Astrocyte of the cerebellum (primary cell): ENCODE data around the gene ZNF524.
A peak's percentile ranks its signal among the peaks of the same experiment; 100 is the strongest.

Source experiments
- DNase-seq: peaks from one replicate; pipeline ENCODE4 v3.0.0-alpha.2; 2011; ENCODE audit warnings: low read depth
- H3K4me3 ChIP-seq: 2 replicates; pipeline ENCODE4 v1.5.1; 2011; ENCODE audit warnings: mild to moderate bottlenecking, low read depth, low read length, moderate library complexity
- in situ Hi-C: cut with HindIII; loops from 2 replicates; pipeline ENCODE4 v1.10.0; 2017; ENCODE audit warnings: low sequenced_read_pairs
- TF ChIP-seq, protein P1 (sequence below): IDR thresholded peaks from 2 replicates; pipeline ENCODE4 v1.5.1; 2012; ENCODE audit warnings: low read length, low read depth, moderate library complexity, mild to moderate bottlenecking; ENCODE audit errors: missing control alignments

Gene ZNF524

DNA sequence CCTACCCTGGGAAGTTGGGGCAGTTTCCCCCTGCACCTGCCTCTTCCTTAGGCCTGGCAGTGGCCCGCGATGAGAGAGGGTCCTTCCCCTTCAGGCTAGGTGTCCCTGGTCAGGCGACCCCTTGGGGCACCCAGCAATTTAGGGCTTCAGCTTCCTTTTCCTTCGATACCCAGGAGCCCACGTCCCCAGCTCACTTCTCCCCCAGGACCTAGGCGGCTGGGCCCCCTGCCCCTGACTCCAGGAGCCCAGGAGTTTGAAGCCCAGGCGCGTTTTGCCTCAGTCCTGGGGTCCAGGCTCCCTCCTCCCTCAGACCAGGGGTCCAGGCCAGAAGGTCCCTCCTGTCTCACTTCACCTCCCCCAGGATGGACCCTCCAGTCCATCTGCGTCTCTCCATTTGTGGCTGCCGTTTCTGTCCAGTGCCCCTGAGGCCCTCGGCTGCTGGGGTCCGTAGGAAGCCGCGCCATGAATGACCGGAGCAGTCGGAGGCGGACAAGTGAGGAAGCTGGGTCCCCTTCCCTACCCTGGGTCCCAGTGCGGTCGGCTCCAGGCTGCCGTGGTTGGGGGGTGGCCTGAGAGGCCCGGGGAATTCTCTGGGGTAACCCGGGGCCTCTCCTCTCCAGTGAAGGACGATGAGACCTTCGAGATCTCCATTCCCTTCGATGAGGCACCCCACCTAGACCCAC, 48.6 kb downstream of the ZNF524 start:
- in situ Hi-C loops: no loop called here
- DNase-seq: no peak
- H3K4me3 ChIP-seq: peak overlapping the region; percentile 76
- TF ChIP-seq, protein P1, sequence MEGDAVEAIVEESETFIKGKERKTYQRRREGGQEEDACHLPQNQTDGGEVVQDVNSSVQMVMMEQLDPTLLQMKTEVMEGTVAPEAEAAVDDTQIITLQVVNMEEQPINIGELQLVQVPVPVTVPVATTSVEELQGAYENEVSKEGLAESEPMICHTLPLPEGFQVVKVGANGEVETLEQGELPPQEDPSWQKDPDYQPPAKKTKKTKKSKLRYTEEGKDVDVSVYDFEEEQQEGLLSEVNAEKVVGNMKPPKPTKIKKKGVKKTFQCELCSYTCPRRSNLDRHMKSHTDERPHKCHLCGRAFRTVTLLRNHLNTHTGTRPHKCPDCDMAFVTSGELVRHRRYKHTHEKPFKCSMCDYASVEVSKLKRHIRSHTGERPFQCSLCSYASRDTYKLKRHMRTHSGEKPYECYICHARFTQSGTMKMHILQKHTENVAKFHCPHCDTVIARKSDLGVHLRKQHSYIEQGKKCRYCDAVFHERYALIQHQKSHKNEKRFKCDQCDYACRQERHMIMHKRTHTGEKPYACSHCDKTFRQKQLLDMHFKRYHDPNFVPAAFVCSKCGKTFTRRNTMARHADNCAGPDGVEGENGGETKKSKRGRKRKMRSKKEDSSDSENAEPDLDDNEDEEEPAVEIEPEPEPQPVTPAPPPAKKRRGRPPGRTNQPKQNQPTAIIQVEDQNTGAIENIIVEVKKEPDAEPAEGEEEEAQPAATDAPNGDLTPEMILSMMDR: no peak

DNA sequence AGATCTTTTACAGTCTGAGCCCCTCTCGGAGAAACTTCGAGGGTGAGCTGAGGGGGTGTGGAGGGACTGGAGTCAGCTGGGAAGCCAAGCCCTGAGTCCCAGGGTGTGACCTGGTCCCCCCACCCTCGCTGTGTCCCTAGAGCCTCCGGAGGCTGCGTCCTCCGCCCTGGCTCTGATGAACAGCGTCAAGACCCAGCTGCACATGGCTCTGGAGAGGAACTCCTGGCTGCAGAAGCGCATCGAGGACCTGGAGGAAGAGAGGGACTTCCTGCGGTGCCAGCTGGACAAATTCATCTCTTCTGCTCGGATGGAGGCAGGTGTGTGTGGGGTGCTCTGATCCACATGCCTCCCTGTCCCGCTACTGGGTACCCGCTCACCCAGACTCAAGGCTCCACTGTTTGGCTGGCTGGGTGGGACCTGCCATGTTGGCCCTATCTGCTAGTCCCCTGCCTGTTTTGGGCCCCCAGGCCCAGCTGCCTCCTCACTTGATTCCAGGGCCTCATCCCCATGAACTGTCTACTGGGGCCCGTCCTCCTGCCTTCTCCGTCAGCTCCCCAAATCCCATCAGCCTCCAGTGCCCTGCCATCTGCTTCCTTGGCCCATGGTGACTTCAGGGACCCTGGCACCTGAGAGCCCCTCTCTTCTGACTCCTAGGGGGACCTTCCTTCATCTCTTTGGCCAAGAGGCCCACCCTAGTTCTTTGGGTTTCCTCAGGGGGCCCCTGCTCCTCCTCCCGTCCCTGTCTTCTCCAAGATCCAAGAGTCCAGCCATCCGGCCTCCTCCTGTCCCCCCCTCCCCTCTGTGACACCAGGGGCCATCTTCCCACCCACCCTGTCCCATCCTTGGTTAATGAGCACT, 49.4 kb downstream of the ZNF524 start:
- H3K4me3 ChIP-seq: peak overlapping the region; percentile 76
- in situ Hi-C loops: no loop called here
- TF ChIP-seq, protein P1: no peak
- no peak for DNase-seq

DNA sequence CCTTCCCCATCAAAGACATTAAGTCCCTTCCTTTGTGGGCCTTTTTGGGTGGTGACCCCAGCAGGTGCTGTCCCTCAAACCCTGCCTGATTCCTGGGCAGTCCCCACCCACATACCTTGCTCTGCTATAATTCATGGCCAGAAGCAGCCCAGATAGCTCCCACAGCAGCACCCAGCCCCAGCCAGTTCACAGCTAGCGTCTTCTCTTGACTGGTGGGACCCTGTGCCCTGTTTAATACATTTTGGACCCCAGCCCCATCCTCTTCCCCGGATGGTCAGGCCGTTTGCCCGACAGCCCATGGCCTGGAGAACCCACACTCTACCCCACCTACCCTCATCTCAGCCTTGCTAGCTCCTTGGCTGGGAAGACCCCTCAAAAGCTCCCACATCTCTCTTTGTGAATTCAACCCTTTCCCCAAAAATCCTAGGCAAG, 50.1 kb downstream of the ZNF524 start:
- in situ Hi-C loops: no loop called here
- DNase-seq: no peak
- no peak overlapping the region for H3K4me3 ChIP-seq
- TF ChIP-seq, protein P1: no peak

DNA sequence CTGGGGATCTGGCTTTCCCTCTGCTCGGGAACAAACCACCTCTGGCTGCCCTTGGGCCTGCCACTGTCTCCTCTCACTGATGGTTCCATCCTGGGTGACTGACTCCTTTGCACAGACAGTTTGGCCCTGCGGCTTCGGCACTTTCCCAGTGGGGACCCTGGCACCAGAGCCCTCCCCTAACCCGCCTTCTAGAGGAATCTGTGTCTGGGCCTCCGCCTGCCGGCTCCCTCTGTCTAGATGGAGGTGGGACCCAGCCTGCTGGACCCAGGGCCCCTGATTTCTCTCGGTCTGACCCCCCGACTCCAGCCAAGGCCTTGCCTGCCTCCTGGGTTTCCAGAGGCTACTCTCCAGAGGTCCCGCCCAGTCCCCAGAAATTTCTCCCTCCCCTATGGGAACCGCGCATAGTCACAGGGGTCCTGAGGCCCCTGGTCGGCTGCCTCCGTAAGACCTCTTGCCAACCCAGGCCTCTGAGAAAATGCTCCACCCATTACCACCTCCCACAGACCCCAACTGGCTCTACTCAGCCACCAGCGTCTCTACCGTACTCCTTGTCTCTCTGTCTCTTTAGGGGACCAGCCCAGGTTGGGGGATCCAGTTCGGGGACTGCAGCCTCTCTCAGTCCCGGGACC, 50.6 kb downstream of the ZNF524 start:
- TF ChIP-seq, protein P1: no peak
- H3K4me3 ChIP-seq: no peak overlapping the region
- no peak for DNase-seq
- in situ Hi-C loops: no loop called here

DNA sequence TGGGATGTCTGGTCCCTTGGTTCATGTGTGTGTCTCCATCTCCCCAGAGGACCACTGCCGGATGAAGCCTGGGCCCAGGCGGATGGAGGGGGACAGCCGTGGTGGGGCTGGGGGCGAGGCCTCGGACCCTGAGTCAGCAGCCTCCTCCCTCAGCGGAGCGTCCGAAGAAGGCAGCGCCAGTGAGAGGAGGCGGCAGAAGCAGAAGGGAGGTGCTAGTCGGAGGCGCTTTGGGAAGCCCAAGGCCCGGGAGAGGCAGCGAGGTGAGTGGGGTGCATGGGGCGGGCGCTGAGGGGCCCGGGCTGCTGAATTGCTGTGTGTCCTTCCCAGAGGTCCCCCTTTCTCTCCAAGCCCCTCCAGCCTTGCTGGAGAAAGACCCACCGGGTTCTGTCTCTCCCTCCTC, 51.1 kb downstream of the ZNF524 start:
- no peak for DNase-seq
- TF ChIP-seq, protein P1: no peak
- no peak overlapping the region for H3K4me3 ChIP-seq
- in situ Hi-C loops: no loop called here

DNA sequence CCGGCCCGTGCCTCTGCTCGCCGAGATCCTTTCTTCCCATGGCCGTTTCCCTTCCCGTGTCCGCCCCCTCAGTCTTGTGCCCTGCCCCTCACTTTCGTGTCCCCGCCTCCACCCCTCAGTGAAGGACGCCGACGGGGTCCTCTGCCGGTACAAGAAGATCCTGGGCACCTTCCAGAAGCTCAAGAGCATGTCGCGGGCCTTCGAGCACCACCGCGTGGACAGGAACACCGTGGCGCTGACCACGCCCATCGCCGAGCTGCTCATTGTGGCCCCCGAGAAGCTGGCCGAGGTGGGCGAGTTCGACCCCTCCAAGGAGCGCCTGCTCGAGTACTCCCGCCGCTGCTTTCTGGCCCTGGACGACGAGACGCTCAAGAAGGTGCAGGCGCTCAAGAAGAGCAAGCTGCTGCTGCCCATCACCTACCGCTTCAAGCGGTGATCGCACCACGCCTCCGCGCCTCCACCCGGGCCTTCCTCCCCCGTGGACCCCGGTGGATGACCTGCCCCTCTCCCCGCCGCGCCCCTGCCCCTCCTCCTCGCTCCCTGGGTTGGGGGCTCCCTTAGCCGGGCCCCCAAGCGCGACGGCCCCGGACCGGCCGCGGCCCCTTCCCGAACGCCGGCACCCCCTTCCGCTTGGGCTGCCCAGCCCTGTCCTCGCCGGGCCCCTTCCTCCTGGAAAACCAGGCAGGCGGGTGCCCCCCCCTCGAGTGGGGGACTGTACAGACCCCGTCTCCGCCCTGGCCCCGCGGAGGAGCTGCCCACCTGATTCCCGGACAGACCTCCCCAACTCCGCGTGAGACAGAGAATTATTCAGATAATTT, 52.4 kb downstream of the ZNF524 start:
- DNase-seq: no peak
- TF ChIP-seq, protein P1: no peak
- no peak overlapping the region for H3K4me3 ChIP-seq
- in situ Hi-C loops: no loop called here
